MCF 10A (cell line): ENCODE measurements around the gene COQ8A. TPM values are rescaled to one million over a fixed set of nuclear protein-coding genes. Genes with fewer than 3 reads are reported as not detected.
A peak's percentile ranks its signal among the peaks of the same experiment; 100 is the strongest.

Source experiments
- BruUV-seq: library from RNA; stranded (reverse); fragments of 400-500 nt; replicated peaks from 2 replicates; lab custom pipeline; 2021; lab: Mats Ljungman, UMichigan
- CTCF ChIA-PET: fragments of 300-600 bp; sonication (Branson Sonifier 250); formaldehyde crosslinking; extraction: SDS; loops from one replicate; lab custom pipeline; 2021; ENCODE audit warnings: antibody characterized with exemption, inconsistent platforms; lab: Yijun Ruan, JAX
- POLR2A ChIA-PET: fragments of 300-600, 350-650 bp; sonication (Branson Sonifier 250); formaldehyde crosslinking; extraction: SDS; loops from one replicate; lab custom pipeline; 2020; ENCODE audit warnings: antibody characterized with exemption, inconsistent platforms; lab: Yijun Ruan, JAX
- DNase-seq: peaks from one replicate; pipeline ENCODE4 v3.0.0-alpha.2; 2018; ENCODE audit not compliant: unreplicated experiment
- H3K27ac Mint-ChIP-seq: one replicate; pipeline ENCODE4 v1.8.0; 2022; ENCODE audit warnings: mild to moderate bottlenecking, low read depth, mixed read lengths; ENCODE audit not compliant: unreplicated experiment
- H3K27me3 Mint-ChIP-seq: one replicate; pipeline ENCODE4 v1.8.0; 2022; ENCODE audit warnings: mixed read lengths; ENCODE audit not compliant: insufficient read depth, unreplicated experiment
- H3K36me3 Mint-ChIP-seq: one replicate; pipeline ENCODE4 v1.8.0; 2022; ENCODE audit warnings: mild to moderate bottlenecking, moderate library complexity, mixed read lengths; ENCODE audit not compliant: insufficient read depth, unreplicated experiment
- H3K4me1 Mint-ChIP-seq: one replicate; pipeline ENCODE4 v1.8.0; 2022; ENCODE audit warnings: mixed read lengths; ENCODE audit not compliant: insufficient read depth, unreplicated experiment
- H3K4me3 Mint-ChIP-seq: one replicate; pipeline ENCODE4 v1.8.0; 2022; ENCODE audit warnings: mild to moderate bottlenecking, moderate library complexity, mixed read lengths; ENCODE audit not compliant: unreplicated experiment
- H3K9me3 Mint-ChIP-seq: one replicate; pipeline ENCODE4 v1.8.0; 2022; ENCODE audit warnings: mixed read lengths; ENCODE audit not compliant: unreplicated experiment
- CTCF ChIP-seq: fragments of 200-600 bp; IDR thresholded peaks from one replicate; pipeline ENCODE4 v1.8.0; 2022; ENCODE audit warnings: antibody characterized with exemption, mild to moderate bottlenecking; ENCODE audit not compliant: unreplicated experiment
- intact Hi-C: fragments of 100-400 bp; cut with micrococcal nuclease; formaldehyde crosslinking; loops from 2 replicates; pipeline ENCODE4 v1.14.1; 2022
- total RNA-seq: library from RNA; stranded (reverse); gene quantifications from 2 replicates; pipeline ENCODE4 v1.2.3, GENCODE V29; 2022

Gene COQ8A
- total RNA-seq, 1 experiment from 2014 or later, result 26.4 TPM

GRCh38 chr1:226903819-226904716 is 36.0 kb upstream of the COQ8A start:
- no TSS peak for BruUV-seq
- CTCF ChIA-PET, result interaction anchor here (0.6 kb wide), 1 partner anchor 34 kb away, joined by 3 read pairs; the partner anchor contains the start of gene PSEN2
- peak; percentile 72 for DNase-seq
- intact Hi-C loops, result no loop called here
- H3K4me3 Mint-ChIP-seq, result no peak overlapping the region
- no peak for TF ChIP-seq CTCF
- H3K9me3 Mint-ChIP-seq, result no peaks in the 10 kb centered on the region
- no peak overlapping the region for H3K27ac Mint-ChIP-seq
- H3K4me1 Mint-ChIP-seq, result peaks cover 13% of the 10 kb centered on the region
- H3K36me3 Mint-ChIP-seq, result peaks cover 4% of the 10 kb centered on the region
- no peaks in the 10 kb centered on the region for H3K27me3 Mint-ChIP-seq
- POLR2A ChIA-PET, result no interaction called here

GRCh38 chr1:226904772-226905171 is 35.3 kb upstream of the COQ8A start:
- ChIA-PET CTCF (no interaction called here), POLR2A (interaction anchor here (0.7 kb wide), 1 partner anchor 37 kb away, joined by 3 read pairs; no protein-coding TSS in a partner anchor)
- H3K4me3 Mint-ChIP-seq, result no peak overlapping the region
- no peaks in the 10 kb centered on the region for H3K9me3 Mint-ChIP-seq
- H3K27me3 Mint-ChIP-seq, result no peaks in the 10 kb centered on the region
- DNase-seq, result no peak
- intact Hi-C loops, result no loop called here
- BruUV-seq, result no TSS peak
- H3K4me1 Mint-ChIP-seq, result peaks cover 13% of the 10 kb centered on the region
- H3K27ac Mint-ChIP-seq, result no peak overlapping the region
- peaks cover 4% of the 10 kb centered on the region for H3K36me3 Mint-ChIP-seq
- TF ChIP-seq CTCF, result no peak

- Mint-ChIP-seq H3K4me3 (no peak overlapping the region), H3K4me1 (peaks cover 10% of the 10 kb centered on the region), H3K9me3 (no peaks in the 10 kb centered on the region), H3K27ac (no peak overlapping the region), H3K36me3 (peaks cover 6% of the 10 kb centered on the region), H3K27me3 (no peaks in the 10 kb centered on the region)
- TF ChIP-seq CTCF, result no peak
- no peak for DNase-seq
- intact Hi-C loops, result no loop called here
- POLR2A ChIA-PET, result no interaction called here
- CTCF ChIA-PET, result interaction anchor here (0.7 to 0.9 kb wide), 2 partner anchors 301 to 701 kb away, joined by 3 read pairs; no protein-coding TSS in a partner anchor
- BruUV-seq, result no TSS peak
Observed at GRCh38 chr1:226908419-226908818, 31.7 kb upstream of the COQ8A start.

GRCh38 chr1:226908913-226909312 is 31.2 kb upstream of the COQ8A start:
- no peak for DNase-seq
- Mint-ChIP-seq H3K9me3 (no peaks in the 10 kb centered on the region), H3K27ac (no peak overlapping the region), H3K4me1 (peaks cover 5% of the 10 kb centered on the region), H3K27me3 (no peaks in the 10 kb centered on the region), H3K36me3 (peaks cover 6% of the 10 kb centered on the region), H3K4me3 (no peak overlapping the region)
- TF ChIP-seq CTCF, result no peak
- CTCF ChIA-PET, result interaction anchor here (0.7 to 1.5 kb wide), 3 partner anchors 32 to 701 kb away, joined by 3 read pairs; partner anchors contain the start of gene COQ8A
- intact Hi-C loops, result no loop called here
- POLR2A ChIA-PET, result no interaction called here
- no TSS peak for BruUV-seq
